Stimulated activated naive B cell treated with anti-CD40 and anti-IgM and Interleukin-4, amounts not matched to agents 10 μg/mL and 1 μg/mL and 100 μg/mL, for 72 hours (primary cell): ENCODE data around the gene OSBPL5.
A peak's percentile ranks its signal among the peaks of the same experiment; 100 is the strongest.

Experiments
- ATAC-seq, 2 donors: fragments of 150-1000 bp; cut with Tn5 transposase; replicated peaks; 2 replicates each; pipeline ENCODE4 v1.10.0; 2021; ENCODE audit warnings: moderate library complexity in 1 of 2
- DNase-seq: peaks from one replicate; pipeline ENCODE4 v3.0.0; 2021
- H3K27ac Mint-ChIP-seq: one replicate; pipeline ENCODE4 v1.8.0; 2022; ENCODE audit warnings: mild to moderate bottlenecking, mixed read lengths
- H3K27me3 Mint-ChIP-seq, 2 donors: one replicate each; pipeline ENCODE4 v1.8.0; 2022; ENCODE audit warnings: mixed read lengths in 2 of 2
- H3K36me3 Mint-ChIP-seq, 2 donors: one replicate each; pipeline ENCODE4 v1.8.0; 2022; ENCODE audit warnings: mixed read lengths in 2 of 2, mild to moderate bottlenecking in 1 of 2
- H3K4me1 Mint-ChIP-seq, 2 donors: one replicate each; pipeline ENCODE4 v1.8.0; 2022; ENCODE audit warnings: mixed read lengths in 2 of 2, mild to moderate bottlenecking in 1 of 2
- H3K4me3 Mint-ChIP-seq, 2 donors: one replicate each; pipeline ENCODE4 v1.8.0; 2022; ENCODE audit warnings: mild to moderate bottlenecking in 2 of 2, mixed read lengths in 2 of 2, moderate library complexity in 1 of 2
- H3K9me3 Mint-ChIP-seq, 2 donors: one replicate each; pipeline ENCODE4 v1.8.0; 2022; ENCODE audit warnings: mixed read lengths in 2 of 2, mild to moderate bottlenecking in 1 of 2

OSBPL5 gene

DNA sequence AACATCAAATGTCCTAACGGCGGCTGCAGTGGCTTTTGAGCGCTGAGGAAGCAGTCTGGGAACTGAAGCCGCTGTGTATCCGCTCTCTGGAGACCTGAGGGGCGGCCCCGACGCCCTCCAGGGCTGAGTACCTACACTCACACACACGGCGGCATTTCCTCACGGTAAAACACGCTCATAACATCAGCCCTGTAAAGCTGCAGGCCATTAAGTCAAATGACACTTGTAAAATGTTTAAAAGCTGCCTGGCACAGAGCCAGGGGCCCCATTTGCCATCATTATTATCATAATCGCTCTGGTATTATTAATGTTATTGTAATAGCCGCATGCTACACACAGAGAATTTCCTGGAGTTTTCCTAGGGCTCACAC is 113.0 kb downstream of the OSBPL5 start:
- H3K36me3 Mint-ChIP-seq, result peaks cover 20 to 29% of the 10 kb centered on the region in 2 donors
- no peaks in the 10 kb centered on the region for H3K9me3 Mint-ChIP-seq
- H3K27ac Mint-ChIP-seq, result peak overlapping the region; percentile 83
- no peaks in the 10 kb centered on the region for H3K27me3 Mint-ChIP-seq
- ATAC-seq (peak; percentile 74 to 76), DNase-seq (peak; percentile 27)
- peaks cover 49 to 67% of the 10 kb centered on the region in 2 donors for H3K4me1 Mint-ChIP-seq
- H3K4me3 Mint-ChIP-seq, result no peak overlapping the region

DNA sequence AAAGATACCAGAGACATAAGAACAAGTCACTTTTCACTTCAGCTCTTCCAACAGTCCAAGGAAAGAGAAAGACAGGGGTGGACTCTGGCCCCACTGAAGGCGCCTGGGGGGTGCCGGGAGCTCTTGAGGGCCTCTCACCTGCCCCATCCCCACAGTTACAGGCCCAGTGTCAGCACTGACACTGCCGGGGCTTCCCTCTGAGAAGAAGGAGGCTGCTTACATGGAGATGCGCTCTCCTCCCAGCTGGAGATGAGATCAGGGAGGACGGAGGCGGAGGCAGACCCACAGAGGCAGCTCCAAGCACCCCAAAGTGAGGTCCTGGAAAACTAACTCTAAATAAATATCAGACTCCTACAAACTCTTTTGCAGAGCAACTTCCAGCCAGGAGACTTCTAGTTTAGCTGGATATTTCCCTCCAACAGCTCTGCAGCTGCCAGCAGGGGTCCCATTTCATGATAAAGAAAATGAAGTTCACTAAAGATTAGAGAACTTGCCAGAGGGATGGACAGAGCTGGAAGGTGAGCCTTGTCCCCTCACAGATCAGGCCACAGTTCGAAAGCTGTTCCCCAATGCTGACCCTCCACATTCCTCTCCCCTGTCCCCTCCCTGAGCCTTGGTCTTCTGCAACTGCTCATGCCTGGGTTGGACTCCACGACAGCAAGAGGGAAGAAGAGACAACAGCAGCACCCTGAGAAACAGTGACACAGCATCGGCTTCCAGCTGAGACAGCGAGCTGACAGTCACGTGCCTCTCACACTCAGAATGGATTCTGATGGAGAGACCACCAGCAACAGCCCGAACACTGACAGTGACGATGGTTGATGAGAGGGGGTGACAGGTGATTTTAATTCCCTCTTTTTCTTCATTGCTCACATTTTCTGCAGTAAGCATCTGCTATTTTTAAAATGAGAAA is 113.7 kb downstream of the OSBPL5 start:
- peaks cover 49 to 66% of the 10 kb centered on the region in 2 donors for H3K4me1 Mint-ChIP-seq
- no peak for DNase-seq
- peaks cover 20 to 32% of the 10 kb centered on the region in 2 donors for H3K36me3 Mint-ChIP-seq
- peak overlapping the region in 1 of 2 donors; percentile 50 for H3K4me3 Mint-ChIP-seq
- no peaks in the 10 kb centered on the region for H3K27me3 Mint-ChIP-seq
- peak in 1 of 2 donors; percentile 28 for ATAC-seq
- H3K27ac Mint-ChIP-seq, result peak overlapping the region; percentile 83
- H3K9me3 Mint-ChIP-seq, result no peaks in the 10 kb centered on the region

DNA sequence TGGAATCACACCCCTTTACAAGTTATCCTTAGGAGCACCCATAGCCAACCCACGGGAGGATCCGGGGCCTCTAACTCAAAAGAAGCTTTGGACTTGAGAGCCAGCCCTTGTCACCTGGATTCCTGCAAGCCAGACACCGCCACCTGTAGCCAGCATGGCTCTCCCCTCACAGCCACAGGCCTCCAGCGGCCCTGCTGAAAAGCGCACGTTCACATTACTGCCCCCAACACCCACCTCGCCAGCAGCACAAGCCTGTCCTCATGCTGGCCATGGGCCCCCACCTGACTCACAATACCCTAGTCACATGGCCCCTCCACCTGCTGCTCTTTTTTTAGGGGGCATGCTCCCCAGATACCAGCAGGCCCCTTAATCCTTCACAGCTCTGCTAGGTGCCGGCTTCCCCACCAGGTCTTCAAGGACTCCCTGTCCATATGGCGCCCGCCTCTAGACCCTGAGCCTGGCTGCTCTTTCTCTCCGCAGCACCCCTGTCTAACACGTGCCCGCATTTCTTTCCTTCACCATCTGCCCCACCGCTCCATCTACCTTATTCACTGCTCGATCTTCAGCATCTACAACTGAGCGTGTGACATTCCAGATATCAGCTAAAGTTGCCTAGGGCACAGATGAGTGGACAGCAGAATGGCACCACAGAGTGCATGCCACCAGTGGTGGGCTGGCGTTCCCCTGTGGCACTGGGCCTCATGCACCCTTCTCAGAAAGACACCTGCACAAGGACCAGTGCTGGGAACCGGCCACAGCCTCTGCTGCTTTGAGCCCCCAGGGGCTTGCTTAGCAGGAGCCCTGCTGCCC is 114.5 kb downstream of the OSBPL5 start:
- no peaks in the 10 kb centered on the region for H3K9me3 Mint-ChIP-seq
- no peaks in the 10 kb centered on the region for H3K27me3 Mint-ChIP-seq
- peaks cover 21 to 28% of the 10 kb centered on the region in 2 donors for H3K36me3 Mint-ChIP-seq
- peaks cover 45 to 57% of the 10 kb centered on the region in 2 donors for H3K4me1 Mint-ChIP-seq
- peak overlapping the region; percentile 80 for H3K27ac Mint-ChIP-seq
- ATAC-seq (no peak), DNase-seq (no peak)
- H3K4me3 Mint-ChIP-seq, result peak overlapping the region in 1 of 2 donors; percentile 2

DNA sequence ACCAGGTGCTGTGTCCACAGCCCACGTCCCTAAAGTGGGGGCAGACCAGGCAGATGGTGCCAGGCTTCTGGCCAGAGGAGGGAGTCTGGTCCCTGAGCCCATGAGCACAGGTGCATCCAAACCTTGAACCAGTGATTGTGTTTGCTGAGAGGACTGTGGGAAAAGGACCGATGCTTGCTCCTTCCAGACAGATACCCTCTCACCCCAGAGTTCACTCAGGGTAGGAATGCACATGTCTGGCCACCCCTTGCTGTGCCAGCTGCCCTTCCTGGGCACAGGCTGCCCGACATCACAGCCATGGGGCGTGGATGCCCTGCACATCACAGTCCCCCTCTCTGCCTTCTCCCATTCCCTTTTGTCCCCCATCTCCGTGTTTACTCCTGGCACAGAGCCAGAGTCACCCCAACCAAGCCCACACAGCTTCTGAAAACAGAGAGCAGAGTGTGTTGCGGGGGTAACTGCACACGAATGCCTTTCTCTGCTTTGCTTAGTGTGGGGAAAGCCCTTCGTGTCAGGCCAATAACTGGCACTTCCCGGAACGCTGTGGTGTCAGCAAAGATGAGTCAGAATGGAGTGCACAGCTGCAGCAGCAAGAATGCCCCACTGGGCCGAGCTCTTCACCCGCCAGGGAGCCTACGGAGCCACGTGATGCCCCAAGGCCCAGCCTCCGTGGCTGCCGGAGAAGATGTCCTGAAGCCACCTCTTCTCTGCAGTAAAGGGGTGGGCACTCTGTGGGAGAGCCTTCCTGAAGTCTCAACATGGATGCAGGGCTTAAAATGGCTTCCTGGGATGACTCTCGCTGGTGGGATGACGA is 115.5 kb downstream of the OSBPL5 start:
- H3K36me3 Mint-ChIP-seq, result peaks cover 22 to 30% of the 10 kb centered on the region in 2 donors
- DNase-seq (peak; percentile 67), ATAC-seq (peak; percentile 86 to 94)
- peak overlapping the region; percentile 93 for H3K27ac Mint-ChIP-seq
- H3K4me1 Mint-ChIP-seq, result peaks cover 41 to 48% of the 10 kb centered on the region in 2 donors
- H3K9me3 Mint-ChIP-seq, result no peaks in the 10 kb centered on the region
- H3K27me3 Mint-ChIP-seq, result no peaks in the 10 kb centered on the region
- H3K4me3 Mint-ChIP-seq, result peak overlapping the region in 1 of 2 donors; percentile 62

DNA sequence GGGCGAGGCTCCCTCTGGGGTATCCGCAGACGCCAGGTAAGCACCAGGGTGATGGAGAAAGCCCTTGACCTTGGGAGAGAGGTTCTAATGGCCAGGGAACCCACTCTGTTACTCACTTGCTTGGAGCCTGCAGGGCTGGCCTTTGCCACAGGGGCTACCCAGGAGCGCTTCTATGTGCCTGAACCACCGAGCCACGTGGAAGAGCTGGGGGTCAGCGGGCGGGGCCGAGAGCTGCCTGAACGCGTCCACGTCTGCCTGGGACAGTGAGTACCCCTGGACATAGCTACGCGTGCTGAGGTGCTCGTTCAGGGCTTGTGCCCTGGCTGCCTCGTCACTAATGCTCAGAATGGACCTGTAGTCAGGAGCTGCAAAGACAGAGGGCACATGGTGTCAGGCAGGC is 117.5 kb downstream of the OSBPL5 start:
- peaks cover 18 to 26% of the 10 kb centered on the region in 2 donors for H3K36me3 Mint-ChIP-seq
- DNase-seq (no peak), ATAC-seq (no peak)
- no peaks in the 10 kb centered on the region for H3K9me3 Mint-ChIP-seq
- H3K4me3 Mint-ChIP-seq, result no peak overlapping the region
- no peak overlapping the region for H3K27ac Mint-ChIP-seq
- no peaks in the 10 kb centered on the region for H3K27me3 Mint-ChIP-seq
- H3K4me1 Mint-ChIP-seq, result peaks cover 37 to 49% of the 10 kb centered on the region in 2 donors

DNA sequence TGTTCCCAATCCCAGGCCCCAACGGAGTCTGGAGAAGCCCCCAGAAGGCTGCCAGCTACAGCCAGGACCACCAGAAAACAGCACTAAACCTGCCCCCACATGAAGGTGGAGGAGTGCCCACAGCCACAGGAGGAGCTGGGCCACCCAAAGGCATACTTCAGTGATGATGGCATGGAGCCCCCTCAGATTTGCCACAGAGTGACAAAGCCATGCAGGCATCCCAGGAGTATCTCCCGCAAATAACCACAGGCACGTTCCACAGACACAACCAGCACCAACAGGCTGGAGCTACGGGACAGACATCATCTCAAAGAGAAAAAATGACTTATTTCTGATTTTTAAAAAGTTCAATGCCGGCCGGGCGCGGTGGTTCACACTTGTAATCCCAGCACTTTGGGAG is 118.5 kb downstream of the OSBPL5 start:
- no peak for DNase-seq

DNA sequence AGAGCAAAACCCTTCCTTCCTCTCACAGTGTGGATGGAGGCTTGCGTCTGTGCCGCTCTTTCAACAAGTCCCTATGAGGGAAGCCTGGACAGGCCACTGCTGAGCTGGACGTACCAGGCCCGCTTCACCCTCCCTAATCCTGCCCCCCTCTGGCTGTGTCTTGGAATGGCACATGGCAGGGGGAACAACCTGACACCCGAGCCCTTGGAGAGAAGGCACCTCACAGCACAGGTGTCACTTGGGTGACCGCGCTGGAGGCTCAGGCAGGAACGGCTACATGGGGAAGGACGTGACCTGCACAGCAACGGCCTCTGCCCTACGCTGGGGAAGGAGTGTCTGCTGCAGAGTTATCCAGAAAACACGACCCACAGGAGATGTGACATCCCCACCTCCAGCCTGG is 118.9 kb downstream of the OSBPL5 start:
- peaks cover 29 to 40% of the 10 kb centered on the region in 2 donors for H3K4me1 Mint-ChIP-seq
- peaks cover 23 to 31% of the 10 kb centered on the region in 2 donors for H3K36me3 Mint-ChIP-seq
- no peak overlapping the region for H3K27ac Mint-ChIP-seq
- H3K27me3 Mint-ChIP-seq, result no peaks in the 10 kb centered on the region
- ATAC-seq, result no peak
- no peaks in the 10 kb centered on the region for H3K9me3 Mint-ChIP-seq
- H3K4me3 Mint-ChIP-seq, result no peak overlapping the region
- DNase-seq, result no peak

More for the DNA sequence above, 118.5 kb downstream of the OSBPL5 start:
- no peaks in the 10 kb centered on the region for H3K27me3 Mint-ChIP-seq
- H3K9me3 Mint-ChIP-seq, result no peaks in the 10 kb centered on the region
- no peak for ATAC-seq
- no peak overlapping the region for H3K4me3 Mint-ChIP-seq
- peaks cover 31 to 44% of the 10 kb centered on the region in 2 donors for H3K4me1 Mint-ChIP-seq
- no peak overlapping the region for H3K27ac Mint-ChIP-seq
- H3K36me3 Mint-ChIP-seq, result peaks cover 22 to 29% of the 10 kb centered on the region in 2 donors

DNA sequence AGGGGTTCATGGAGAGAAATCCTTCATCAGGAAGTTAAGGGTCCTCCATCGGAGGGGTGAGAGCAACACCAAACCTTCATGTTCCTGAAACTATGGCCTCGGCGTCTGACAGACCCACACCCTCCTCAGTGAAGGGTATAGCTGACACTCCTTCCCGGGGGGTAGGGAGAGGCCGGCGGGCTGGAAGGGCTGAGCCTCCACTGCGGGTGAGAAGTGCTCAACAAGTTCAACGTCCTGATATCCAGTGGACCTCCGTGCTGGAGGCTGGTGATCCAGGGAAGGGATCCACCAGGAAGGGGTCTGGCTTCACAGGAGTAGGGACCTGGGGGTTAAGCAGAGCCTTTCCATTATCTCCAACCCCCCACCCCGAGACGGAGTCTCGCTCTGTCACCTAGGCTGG is 120.2 kb downstream of the OSBPL5 start:
- peaks cover 21 to 34% of the 10 kb centered on the region in 2 donors for H3K36me3 Mint-ChIP-seq
- H3K4me1 Mint-ChIP-seq, result peaks cover 19 to 27% of the 10 kb centered on the region in 2 donors

DNA sequence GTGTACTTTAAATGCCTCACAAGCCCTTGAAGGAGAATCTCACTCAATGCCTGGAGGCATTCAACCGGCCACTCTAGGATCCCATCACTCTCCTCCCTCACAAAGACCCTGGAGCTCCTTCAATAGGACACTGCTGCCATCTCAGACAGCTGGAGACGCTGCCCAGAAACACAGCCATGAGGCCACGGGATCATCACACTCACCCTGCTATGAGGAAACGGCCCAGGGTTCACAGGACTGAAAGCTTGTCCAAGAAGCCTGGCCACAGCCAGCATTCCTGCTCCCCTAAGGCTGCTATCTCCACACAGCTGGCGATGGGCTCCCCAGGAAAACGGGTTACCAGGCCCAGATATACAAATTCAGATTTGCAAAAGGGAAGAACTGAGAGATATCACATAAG is 121.1 kb downstream of the OSBPL5 start:
- Mint-ChIP-seq H3K4me3 (no peak overlapping the region), H3K9me3 (no peaks in the 10 kb centered on the region), H3K36me3 (peaks cover 23 to 41% of the 10 kb centered on the region in 2 donors), H3K27ac (peak overlapping the region; percentile 42), H3K27me3 (no peaks in the 10 kb centered on the region), H3K4me1 (peaks cover 11 to 19% of the 10 kb centered on the region in 2 donors)
- ATAC-seq (no peak), DNase-seq (no peak)

More for the DNA sequence above, 120.2 kb downstream of the OSBPL5 start:
- ATAC-seq (no peak), DNase-seq (no peak)
- Mint-ChIP-seq H3K9me3 (no peaks in the 10 kb centered on the region), H3K4me3 (no peak overlapping the region), H3K27ac (no peak overlapping the region), H3K27me3 (no peaks in the 10 kb centered on the region)

DNA sequence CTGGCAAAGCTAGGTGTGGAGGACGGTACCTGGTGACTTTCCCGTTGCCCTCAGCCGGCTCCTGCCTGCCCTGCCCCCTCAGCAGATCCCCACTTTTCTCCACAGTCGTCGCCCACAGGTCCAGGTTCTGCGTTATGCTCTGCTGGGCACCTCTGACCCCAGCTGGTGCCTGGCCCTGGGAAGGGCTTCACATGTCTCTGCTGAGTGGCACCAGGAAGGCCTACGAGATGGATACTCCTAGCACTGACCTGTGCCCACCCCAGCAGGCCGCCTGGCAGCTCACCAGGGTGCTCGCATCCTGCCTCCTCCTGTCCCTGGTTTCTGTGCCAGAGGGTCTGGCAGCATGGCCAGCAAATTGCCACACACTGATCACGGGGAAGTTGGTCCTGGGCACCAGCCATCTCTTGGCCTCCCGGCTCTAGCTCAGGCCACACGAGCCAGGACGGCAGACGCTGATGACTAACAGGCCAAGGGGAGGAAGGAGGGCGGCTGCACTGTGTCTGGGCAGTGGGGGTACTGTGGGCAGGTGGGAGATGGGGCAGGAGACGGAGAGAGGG is 121.7 kb downstream of the OSBPL5 start:
- no peak for ATAC-seq
- Mint-ChIP-seq H3K4me1 (peaks cover 11 to 19% of the 10 kb centered on the region in 2 donors), H3K27me3 (no peaks in the 10 kb centered on the region), H3K9me3 (no peaks in the 10 kb centered on the region), H3K4me3 (no peak overlapping the region), H3K27ac (peak overlapping the region; percentile 42), H3K36me3 (peaks cover 23 to 41% of the 10 kb centered on the region in 2 donors)
- DNase-seq, result no peak

DNA sequence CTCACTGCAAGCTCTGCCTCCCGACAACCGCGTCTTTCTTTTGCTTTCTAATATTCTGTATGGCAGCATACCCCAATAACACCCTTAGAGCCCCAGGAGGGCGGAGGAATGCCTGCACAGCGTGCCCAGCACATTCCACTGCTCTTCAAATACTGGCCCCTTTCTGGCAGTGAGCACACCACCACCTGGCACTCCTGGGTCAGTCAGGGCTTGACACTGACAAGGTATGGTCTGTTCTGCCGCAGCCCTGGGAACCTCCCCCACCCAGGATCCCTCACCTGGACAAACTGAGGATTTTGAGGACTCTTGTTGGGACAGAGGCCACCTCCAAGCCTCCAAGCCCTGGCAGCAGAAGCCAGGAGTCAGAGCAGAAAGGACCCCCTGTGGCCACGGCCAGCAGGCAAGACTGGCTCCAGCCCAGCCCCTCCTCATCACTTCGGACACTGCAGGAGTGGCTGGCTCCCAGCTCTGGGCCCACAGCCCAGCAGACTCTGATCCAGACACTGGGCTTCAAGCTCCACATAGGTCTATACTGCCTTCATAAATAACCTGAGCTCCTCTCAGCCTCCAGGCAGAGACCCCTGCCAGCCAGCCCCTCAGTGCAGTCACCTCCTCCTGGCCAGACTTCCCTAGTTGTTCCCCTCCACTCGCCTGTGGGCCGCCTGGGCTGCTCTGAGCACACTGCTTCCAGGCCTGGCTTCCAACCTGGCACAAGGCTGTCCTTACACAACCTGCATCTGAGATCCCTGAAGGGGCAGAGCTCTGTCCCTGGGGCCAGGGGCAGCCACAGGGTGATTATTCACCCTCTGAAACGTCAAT is 122.4 kb downstream of the OSBPL5 start:
- Mint-ChIP-seq H3K4me1 (peaks cover 9 to 19% of the 10 kb centered on the region in 2 donors), H3K4me3 (no peak overlapping the region), H3K36me3 (peaks cover 24 to 44% of the 10 kb centered on the region in 2 donors), H3K27ac (no peak overlapping the region), H3K27me3 (no peaks in the 10 kb centered on the region), H3K9me3 (no peaks in the 10 kb centered on the region)
- DNase-seq, result no peak
- ATAC-seq, result no peak

DNA sequence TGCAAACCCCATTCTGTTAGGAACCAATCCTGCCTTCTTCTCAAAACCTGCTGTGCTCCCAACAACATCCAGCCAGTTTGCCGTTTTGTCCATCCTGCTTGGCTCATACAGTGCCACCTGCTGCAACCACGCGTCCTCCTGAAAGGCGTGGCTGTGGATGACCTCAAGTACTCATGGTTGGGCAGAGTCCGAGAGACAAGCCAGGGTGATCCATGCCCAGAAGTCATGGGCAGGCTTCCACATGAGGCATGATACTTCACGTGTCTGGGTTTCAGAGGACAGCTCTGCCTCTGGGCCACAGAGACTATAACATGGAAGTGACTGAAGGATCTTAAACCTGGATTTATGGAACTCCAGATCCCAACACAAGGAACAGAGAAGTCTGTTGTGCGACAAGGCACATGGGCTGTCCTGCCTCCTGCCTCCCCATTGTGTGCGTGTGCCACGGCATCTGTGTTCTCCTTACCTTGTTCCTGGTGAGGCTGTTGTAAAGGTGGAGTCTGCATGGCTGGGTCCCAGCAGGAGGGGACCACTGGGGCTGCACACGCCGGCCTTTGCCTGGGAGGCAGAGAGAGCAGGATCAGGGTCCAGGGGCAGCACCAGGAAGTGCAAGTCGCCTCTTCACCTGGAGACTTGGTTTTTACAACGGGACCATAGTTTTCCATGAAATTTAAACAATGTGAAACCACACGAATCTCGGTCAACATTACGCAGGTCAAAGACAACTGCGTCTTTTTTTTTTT is 123.2 kb downstream of the OSBPL5 start:
- H3K9me3 Mint-ChIP-seq, result no peaks in the 10 kb centered on the region
- H3K36me3 Mint-ChIP-seq, result peaks cover 29 to 51% of the 10 kb centered on the region in 2 donors
- no peak for ATAC-seq
- no peaks in the 10 kb centered on the region for H3K27me3 Mint-ChIP-seq
- peak overlapping the region; percentile 17 for H3K27ac Mint-ChIP-seq
- H3K4me1 Mint-ChIP-seq, result peaks cover 14 to 26% of the 10 kb centered on the region in 2 donors
- H3K4me3 Mint-ChIP-seq, result no peak overlapping the region
- no peak for DNase-seq
